Measurements from ENCODE around the gene EGFL6.

EGFL6 gene

GRCh38 chrX:13569479-13570260 lies at the start of gene EGFL6:
Gene EGFL6 (plus strand): TSS chrX:13569601. CDS start chrX:13569862, 261 bp downstream.
- DNase-seq, result no peak

GRCh38 chrX:13520351-13520750 lies 49.0 kb upstream of the EGFL6 start:
- DNase-seq, result no peak

- no peak for DNase-seq
Measured at GRCh38 chrX:13520936-13521335, 48.5 kb upstream of the EGFL6 start.

GRCh38 chrX:13522811-13523210 lies 46.6 kb upstream of the EGFL6 start:
- DNase-seq, result no peak

GRCh38 chrX:13533726-13534125 lies 35.7 kb upstream of the EGFL6 start:
- no peak for DNase-seq

GRCh38 chrX:13535376-13536165 lies 33.8 kb upstream of the EGFL6 start:
- no peak for DNase-seq

- no peak for DNase-seq
Measured at GRCh38 chrX:13536551-13536950, 32.9 kb upstream of the EGFL6 start.

GRCh38 chrX:13538414-13538813 lies 31.0 kb upstream of the EGFL6 start:
- DNase-seq, result no peak

- DNase-seq, result no peak
Measured at GRCh38 chrX:13540602-13541001, 28.8 kb upstream of the EGFL6 start.

- DNase-seq, result no peak
Measured at GRCh38 chrX:13545726-13546125, 23.7 kb upstream of the EGFL6 start.

- DNase-seq, result no peak
Measured at GRCh38 chrX:13547671-13548070, 21.7 kb upstream of the EGFL6 start.

GRCh38 chrX:13550346-13550745 lies 19.1 kb upstream of the EGFL6 start:
- no peak for DNase-seq

GRCh38 chrX:13551610-13552009 lies 17.8 kb upstream of the EGFL6 start:
- DNase-seq, result no peak

- no peak for DNase-seq
Measured at GRCh38 chrX:13552892-13553291, 16.5 kb upstream of the EGFL6 start.

GRCh38 chrX:13565511-13565910 lies 3.9 kb upstream of the EGFL6 start:
- DNase-seq, result no peak

- DNase-seq, result no peak
Measured at GRCh38 chrX:13570261-13570605, 832 bp downstream of the EGFL6 start.

- no peak for DNase-seq
Measured at GRCh38 chrX:13571136-13571535, 1.7 kb downstream of the EGFL6 start.

GRCh38 chrX:13574600-13574999 lies 5.2 kb downstream of the EGFL6 start:
- no peak for DNase-seq

- no peak for DNase-seq
Measured at GRCh38 chrX:13579661-13580060, 10.3 kb downstream of the EGFL6 start.

- DNase-seq, result no peak
Measured at GRCh38 chrX:13581554-13581953, 12.2 kb downstream of the EGFL6 start.

- no peak for DNase-seq
Measured at GRCh38 chrX:13587786-13588477, 18.5 kb downstream of the EGFL6 start.

GRCh38 chrX:13590207-13590606 lies 20.8 kb downstream of the EGFL6 start:
- no peak for DNase-seq

GRCh38 chrX:13590914-13591313 lies 21.5 kb downstream of the EGFL6 start:
- no peak for DNase-seq

GRCh38 chrX:13597874-13598273 lies 28.5 kb downstream of the EGFL6 start:
- DNase-seq, result no peak

All from KG1 (cell line).